H1 (cell line): Measurements from ENCODE around the gene SYNGR4. TPM values are rescaled to one million over a fixed set of nuclear protein-coding genes. Genes with fewer than 3 reads are reported as not detected.

ENCODE experiments used
- CTCF ChIA-PET: fragments of 300-600 bp; sonication (Branson Sonifier 250); formaldehyde crosslinking; loops from one replicate; lab custom pipeline; 2021; ENCODE audit not compliant: partially characterized antibody; lab: Charles Lee
- POLR2A ChIA-PET: fragments of 300-600 bp; sonication (Branson Sonifier 250); formaldehyde crosslinking; loops from one replicate; lab custom pipeline; 2021; ENCODE audit warnings: inconsistent platforms; ENCODE audit not compliant: partially characterized antibody; lab: Charles Lee
- DNase-seq, 2 experiments: peaks; one replicate each; pipeline versions ENCODE4 v3.0.0 to v3.0.0-alpha.2; 2010 to 2022; ENCODE audit warnings: low spot score in 2 of 2, low read depth in 1 of 2, mixed read lengths in 1 of 2
- FAIRE-seq: peaks from 2 replicates; lab custom pipeline; 2011; peaks lifted over from hg19 to GRCh38; lab: Jason Lieb, UNC
- H2AFZ ChIP-seq: 2 replicates; pipeline ENCODE4 v1.8.1; 2012; ENCODE audit warnings: low read length, inconsistent platforms
- H2AK5ac ChIP-seq: 2 replicates; pipeline ENCODE4 v1.6.1; 2013; ENCODE audit warnings: low read depth, low read length
- H2BK120ac ChIP-seq: replicated peaks from 2 replicates; pipeline ENCODE3; 2013; ENCODE audit warnings: low read depth, low read length, inconsistent platforms
- H2BK12ac ChIP-seq: 2 replicates; pipeline ENCODE4 v1.6.1; 2013; ENCODE audit warnings: low read depth, low read length
- H2BK15ac ChIP-seq: 2 replicates; pipeline ENCODE4 v1.6.1; 2013; ENCODE audit warnings: low read length
- H2BK20ac ChIP-seq: 2 replicates; pipeline ENCODE4 v1.6.1; 2013; ENCODE audit warnings: low read length
- H2BK5ac ChIP-seq: 2 replicates; pipeline ENCODE4 v1.6.1; 2013; ENCODE audit warnings: low read depth, low read length
- H3K14ac ChIP-seq: 2 replicates; pipeline ENCODE4 v1.6.1; 2013; ENCODE audit warnings: inconsistent platforms; ENCODE audit not compliant: insufficient read length
- H3K18ac ChIP-seq: 2 replicates; pipeline ENCODE4 v1.6.1; 2013; ENCODE audit warnings: low read length; ENCODE audit errors: extremely low read depth
- H3K23ac ChIP-seq: 2 replicates; pipeline ENCODE4 v1.6.1; 2013; ENCODE audit warnings: inconsistent platforms; ENCODE audit not compliant: insufficient read length
- H3K23me2 ChIP-seq: 2 replicates; pipeline ENCODE4 v1.6.1; 2013; ENCODE audit warnings: low read depth, low read length
- H3K27ac ChIP-seq: 2 replicates; pipeline ENCODE4 v1.6.1; 2011; ENCODE audit warnings: low read depth, low read length, inconsistent platforms
- H3K27me3 ChIP-seq, 4 experiments: replicated peaks in 1 of 4; 1 replicate in 1 of 4; 2 replicates in 3 of 4; pipeline versions ENCODE4 v1.6.1 to v1.8.1; 2011 to 2013; ENCODE audit warnings: low read length in 3 of 4, mild to moderate bottlenecking in 3 of 4, inconsistent platforms in 2 of 4, mixed read lengths in 2 of 4, moderate library complexity in 1 of 4; ENCODE audit not compliant: control insufficient read depth in 3 of 4, insufficient read depth in 3 of 4; ENCODE audit errors: extremely low read depth in 1 of 4
- H3K36me3 ChIP-seq, 4 experiments: 2 replicates each; pipeline versions ENCODE4 v1.6.1 to v1.8.1; 2011 to 2013; ENCODE audit warnings: mild to moderate bottlenecking in 4 of 4, low read length in 3 of 4, moderate library complexity in 2 of 4, control low read depth in 1 of 4, inconsistent platforms in 1 of 4; ENCODE audit not compliant: insufficient read depth in 4 of 4, control insufficient read depth in 2 of 4
- H3K4ac ChIP-seq: replicated peaks from 2 replicates; pipeline ENCODE3; 2013; ENCODE audit warnings: low read length, low read depth, mixed read lengths, inconsistent platforms; ENCODE audit not compliant: insufficient read length
- H3K4me1 ChIP-seq, 4 experiments: replicated peaks in 1 of 4; 1 replicate in 1 of 4; 2 replicates in 3 of 4; pipeline versions ENCODE4 v1.6.1 to v1.8.1; 2011 to 2013; ENCODE audit warnings: low read length in 3 of 4, inconsistent platforms in 2 of 4, mixed read lengths in 1 of 4; ENCODE audit not compliant: insufficient read depth in 4 of 4, control insufficient read depth in 3 of 4
- H3K4me2 ChIP-seq, 2 experiments: 2 replicates each; pipeline versions ENCODE4 v1.6.1 to v1.8.1; 2011 to 2013; ENCODE audit warnings: low read depth in 2 of 2, low read length in 2 of 2, control low read depth in 1 of 2, inconsistent platforms in 1 of 2, mild to moderate bottlenecking in 1 of 2; ENCODE audit not compliant: insufficient read depth in 1 of 2
- H3K4me3 ChIP-seq, 4 experiments: fragments of 200-600, 300-600 bp in 1 of 4; sonication (generic), shearing (Covaris generic), sonication (Bioruptor Twin) in 1 of 4; 2 replicates each; pipeline versions ENCODE4 v1.5.1 to v1.8.1; 2011 to 2016; ENCODE audit warnings: low read length in 4 of 4, low read depth in 3 of 4, control low read depth in 2 of 4, inconsistent platforms in 2 of 4, mild to moderate bottlenecking in 2 of 4, mixed read lengths in 1 of 4, moderate library complexity in 1 of 4; ENCODE audit not compliant: insufficient read depth in 2 of 4; ENCODE audit errors: extremely low read depth in 1 of 4
- H3K56ac ChIP-seq: replicated peaks from 2 replicates; pipeline ENCODE3; 2013; ENCODE audit warnings: low read depth, mild to moderate bottlenecking, mixed read lengths, low read length, inconsistent platforms; ENCODE audit not compliant: insufficient read length
- H3K79me1 ChIP-seq: 2 replicates; pipeline ENCODE4 v1.6.1; 2013; ENCODE audit warnings: low read depth, low read length, control low read depth
- H3K79me2 ChIP-seq, 2 experiments: 2 replicates each; pipeline versions ENCODE4 v1.6.1 to v1.8.1; 2012 to 2013; ENCODE audit warnings: low read length in 2 of 2, mild to moderate bottlenecking in 2 of 2, inconsistent platforms in 1 of 2; ENCODE audit not compliant: insufficient read depth in 2 of 2, control insufficient read depth in 1 of 2
- H3K9ac ChIP-seq, 4 experiments: replicated peaks in 1 of 4; 1 replicate in 1 of 4; 2 replicates in 3 of 4; pipeline versions ENCODE4 v1.6.1 to v1.8.1; 2011 to 2013; ENCODE audit warnings: low read depth in 3 of 4, low read length in 3 of 4, control low read depth in 2 of 4, mild to moderate bottlenecking in 2 of 4, moderate library complexity in 2 of 4, inconsistent platforms in 1 of 4; ENCODE audit errors: extremely low read depth in 1 of 4
- H3K9me3 ChIP-seq, 2 experiments: 2 replicates each; pipeline versions ENCODE4 v1.6.1 to v1.8.1; 2012 to 2013; ENCODE audit warnings: mild to moderate bottlenecking in 2 of 2, moderate library complexity in 2 of 2, control low read depth in 1 of 2, inconsistent platforms in 1 of 2, low read depth in 1 of 2, low read length in 1 of 2, mixed read lengths in 1 of 2; ENCODE audit not compliant: insufficient read depth in 2 of 2
- H4K20me1 ChIP-seq, 2 experiments: replicated peaks in 1 of 2; 2 replicates each; pipeline versions ENCODE3 to v1.8.1; 2011 to 2013; ENCODE audit warnings: inconsistent platforms in 2 of 2, low read length in 2 of 2, mild to moderate bottlenecking in 1 of 2; ENCODE audit not compliant: insufficient read depth in 2 of 2, control insufficient read depth in 1 of 2
- H4K5ac ChIP-seq: 2 replicates; pipeline ENCODE4 v1.6.1; 2013; ENCODE audit warnings: low read length, low read depth, mixed read lengths, inconsistent platforms; ENCODE audit not compliant: insufficient read length
- H4K8ac ChIP-seq: 2 replicates; pipeline ENCODE4 v1.8.0; 2013; ENCODE audit warnings: mild to moderate bottlenecking, moderate library complexity, low read length, inconsistent platforms; ENCODE audit not compliant: insufficient read depth; ENCODE audit errors: extremely low read depth
- H4K91ac ChIP-seq: replicated peaks from 2 replicates; pipeline ENCODE3; 2013; ENCODE audit warnings: low read length, mixed read lengths, inconsistent platforms; ENCODE audit not compliant: insufficient read length
- BACH1 ChIP-seq: IDR thresholded peaks from 2 replicates; pipeline ENCODE4 v1.6.1; 2012; ENCODE audit warnings: low read length, improper control_type of control experiment
- EGR1 ChIP-seq: IDR thresholded peaks from 2 replicates; pipeline ENCODE4 v1.6.1; 2011; ENCODE audit warnings: low read depth, low read length, borderline replicate concordance
- GABPA ChIP-seq: IDR thresholded peaks from 2 replicates; pipeline ENCODE4 v1.6.1; 2011; ENCODE audit warnings: mild to moderate bottlenecking, low read length, moderate library complexity, borderline replicate concordance; ENCODE audit not compliant: insufficient read depth
- GTF2F1 ChIP-seq: IDR thresholded peaks from 2 replicates; pipeline ENCODE4 v1.6.1; 2012; ENCODE audit warnings: low read depth, low read length, improper control_type of control experiment, borderline replicate concordance
- HDAC2 ChIP-seq, 2 experiments: fragments of 300-600 bp in 1 of 2; sonication (generic) in 1 of 2; IDR thresholded peaks; 2 replicates each; pipeline ENCODE4 v1.6.1; 2011 to 2012; ENCODE audit warnings: low read depth in 2 of 2, low read length in 2 of 2, mild to moderate bottlenecking in 2 of 2, moderate library complexity in 2 of 2, borderline replicate concordance in 1 of 2, inconsistent platforms in 1 of 2
- RBBP5 ChIP-seq: IDR thresholded peaks from 2 replicates; pipeline ENCODE4 v1.7.1; 2012; ENCODE audit warnings: low read depth, mild to moderate bottlenecking, inconsistent platforms, low read length, moderate library complexity, borderline replicate concordance
- SP2 ChIP-seq: IDR thresholded peaks from 2 replicates; pipeline ENCODE4 v1.6.1; 2012; ENCODE audit warnings: mild to moderate bottlenecking, low read length, inconsistent platforms
- SRF ChIP-seq: IDR thresholded peaks from 2 replicates; pipeline ENCODE4 v1.6.1; 2011; ENCODE audit warnings: mild to moderate bottlenecking, low read depth, low read length, moderate library complexity
- YY1 ChIP-seq: IDR thresholded peaks from 2 replicates; pipeline ENCODE4 v1.6.1; 2011; ENCODE audit warnings: low read depth, mild to moderate bottlenecking, low read length
- WGBS, 2 experiments: shearing (Covaris generic) in 1 of 2; methylation state at CpG; one replicate each; pipeline versions ENCODE4 v1.1.6 to v1.1.7; 2013 to 2015; ENCODE audit warnings: low lambda C conversion rate in 2 of 2, mixed read lengths in 2 of 2, inconsistent platforms in 1 of 2, low coverage in 1 of 2, missing lambda C conversion rate in 1 of 2; ENCODE audit not compliant: insufficient replicate concordance in 2 of 2, insufficient coverage in 1 of 2, insufficient read length in 1 of 2; ENCODE audit errors: extremely low coverage in 1 of 2, missing lambda C conversion rate in 1 of 2; 5-methylcytosine and 5-hydroxymethylcytosine counted together
- polyA plus RNA-seq, 7 experiments: library from polyadenylated mRNA; depleted of rRNA in 3 of 7; stranded (reverse) in 5 of 7; unstranded in 2 of 7; fragments of >200 nt in 5 of 7; fragments of 200-250 nt in 2 of 7; gene quantifications; 1 replicate in 5 of 7; 2 replicates in 1 of 7; 4 replicates in 1 of 7; pipeline versions ENCODE4 v1.2.1 to v1.2.3, GENCODE V29; 2011 to 2013; ENCODE audit warnings: missing spikeins in 2 of 7, mixed read lengths in 2 of 7
- total RNA-seq: library from RNA; stranded (reverse); fragmentation: NEBNext Ultra II Directional; extraction: Animal tissue kit (Norgen Biotek cat#: 25700); gene quantifications from 2 replicates; pipeline ENCODE4 v1.2.1, GENCODE V29; 2021

The SYNGR4 gene
- total and polyA plus RNA-seq, 2 of the 8 experiments (the other 6 are each of a cell fraction or from before 2014, with no cell fraction given): 0.41 TPM; not detected in 1

DNA sequence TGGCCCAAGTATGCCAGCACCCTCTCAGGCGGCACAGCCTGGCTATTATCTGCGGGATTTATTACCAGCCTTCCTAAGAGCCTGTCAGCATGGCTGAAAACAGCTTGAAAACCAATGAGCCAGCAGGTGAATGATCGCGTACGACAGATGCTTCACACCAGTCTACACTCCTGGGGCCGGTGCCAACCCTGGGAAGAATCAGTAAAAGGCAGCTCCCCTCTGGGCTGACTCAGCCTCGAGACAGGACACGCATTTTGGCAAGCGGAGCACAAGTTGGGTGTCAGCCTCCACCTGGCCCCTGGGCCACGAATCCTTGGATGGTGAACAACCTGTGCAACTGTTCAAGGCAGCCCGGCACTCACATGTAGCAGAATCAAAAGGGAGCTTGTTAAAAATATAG, 23.2 kb upstream of the SYNGR4 start:
- Histone ChIP-seq H2AFZ (no peak overlapping the region), H3K4me2 (no peak overlapping the region), H3K4me3 (no peak overlapping the region), H3K79me1 (no peaks in the 10 kb centered on the region), H2BK5ac (no peak overlapping the region), H4K8ac (peak overlapping the region; percentile 57; the same call in 1 of the 2 replicates), H2BK12ac (no peak overlapping the region), H3K27me3 (no peaks in the 10 kb centered on the region), H3K27ac (no peak overlapping the region), H3K9me3 (no peaks in the 10 kb centered on the region), H4K91ac (no peak overlapping the region), H3K56ac (no peak overlapping the region), H3K23me2 (no peaks in the 10 kb centered on the region; the same call in 1 of the 2 replicates), H4K20me1 (no peaks in the 10 kb centered on the region), H3K36me3 (no peaks in the 10 kb centered on the region), H2BK15ac (no peak overlapping the region), H2BK20ac (no peak overlapping the region), H3K4ac (no peak overlapping the region), H3K23ac (no peak overlapping the region), H3K79me2 (no peaks in the 10 kb centered on the region), H4K5ac (no peak overlapping the region), H3K4me1 (peaks cover 0 to 4% (median under 1%) of the 10 kb centered on the region in 4 experiments; a peak in 2 of 7 replicates), H2BK120ac (no peak overlapping the region), H2AK5ac (no peak overlapping the region), H3K14ac (no peak overlapping the region), H3K18ac (no peak overlapping the region), H3K9ac (no peak overlapping the region)
- FAIRE-seq: no peak
- POLR2A ChIA-PET: interaction anchor here (0.6 to 0.9 kb wide), 2 partner anchors 9 to 54 kb away, joined by 3 to 4 read pairs; no protein-coding TSS in a partner anchor
- DNase-seq: no peak
- CTCF ChIA-PET: interaction anchor here (0.6 to 4.4 kb wide), 11 partner anchors 8 to 140 kb away, joined by 3 to 29 read pairs (median 4); no protein-coding TSS in a partner anchor
- WGBS, 2 experiments: 94% methylated on average over 11 of the region's 11 CpGs; no CpG with 5 or more reads in 1 of the 2 experiments
- no peak for TF ChIP-seq SRF
- no peak for TF ChIP-seq RBBP5
- no peak for TF ChIP-seq YY1
- no peak for TF ChIP-seq BACH1
- no peak for TF ChIP-seq SP2
- no peak for TF ChIP-seq GABPA
- TF ChIP-seq EGR1: no peak
- no peak for TF ChIP-seq HDAC2 (IDR thresholded peaks at IDR 0.05; ENCODE audit: borderline replicate concordance in 1 of 2, low read depth in 2 of 2, low read length in 2 of 2)
- no peak for TF ChIP-seq GTF2F1
